Measurements from ENCODE around the gene JAM3.
A peak's percentile ranks its signal among the peaks of the same experiment; 100 is the strongest.

The JAM3 gene

DNA sequence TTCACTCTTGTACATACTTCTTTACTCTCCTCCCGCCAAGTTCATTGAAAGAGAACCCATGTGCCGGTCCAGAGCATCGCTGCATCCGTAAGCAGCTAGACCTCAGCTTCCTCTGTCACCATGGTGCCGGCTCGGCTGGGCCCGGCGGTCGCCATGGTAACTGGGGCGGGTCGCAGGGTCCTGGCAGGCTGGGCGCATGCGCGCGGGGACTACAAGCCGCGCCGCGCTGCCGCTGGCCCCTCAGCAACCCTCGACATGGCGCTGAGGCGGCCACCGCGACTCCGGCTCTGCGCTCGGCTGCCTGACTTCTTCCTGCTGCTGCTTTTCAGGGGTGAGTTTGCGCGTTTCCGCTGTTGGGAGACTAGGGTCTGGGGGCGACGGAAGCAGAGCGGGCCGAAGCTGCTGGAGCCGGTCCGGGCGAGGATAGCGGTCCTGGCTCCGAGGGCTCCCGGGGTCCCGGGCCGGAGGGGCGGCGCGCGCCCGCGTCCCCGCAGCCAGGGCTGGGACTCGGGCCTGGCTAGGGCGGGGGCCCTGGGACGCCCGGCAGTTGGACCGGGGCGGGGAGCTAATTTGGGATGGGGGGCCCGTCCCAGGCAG lies at the start of gene JAM3:
TSS of gene JAM3 (plus strand) at position 244 of the 597 bp plus-strand sequence. CDS start at position 256, 12 bp downstream.
- DNase-seq, result peak; percentile 87 to 96

DNA sequence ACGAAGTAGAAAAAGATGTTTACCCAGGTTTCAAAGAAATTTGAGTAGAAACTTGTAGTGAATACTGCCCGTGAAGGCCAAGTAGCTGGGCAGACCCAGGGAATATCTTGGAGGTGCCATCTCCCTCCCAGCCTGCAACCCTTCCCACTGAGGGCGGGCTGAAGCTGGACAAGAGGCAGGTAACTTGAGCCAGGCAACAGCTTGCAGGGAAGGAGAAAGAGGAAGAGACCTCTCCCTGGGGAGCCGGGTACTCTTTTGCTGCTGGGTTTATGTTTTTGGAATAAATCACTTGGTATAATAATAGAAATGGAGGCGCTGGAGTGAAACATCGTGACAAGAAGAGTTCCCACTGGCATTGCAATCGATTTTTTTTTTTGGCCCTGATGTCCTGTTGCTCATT lies 49.4 kb upstream of the JAM3 start:
- no peak for DNase-seq

DNA sequence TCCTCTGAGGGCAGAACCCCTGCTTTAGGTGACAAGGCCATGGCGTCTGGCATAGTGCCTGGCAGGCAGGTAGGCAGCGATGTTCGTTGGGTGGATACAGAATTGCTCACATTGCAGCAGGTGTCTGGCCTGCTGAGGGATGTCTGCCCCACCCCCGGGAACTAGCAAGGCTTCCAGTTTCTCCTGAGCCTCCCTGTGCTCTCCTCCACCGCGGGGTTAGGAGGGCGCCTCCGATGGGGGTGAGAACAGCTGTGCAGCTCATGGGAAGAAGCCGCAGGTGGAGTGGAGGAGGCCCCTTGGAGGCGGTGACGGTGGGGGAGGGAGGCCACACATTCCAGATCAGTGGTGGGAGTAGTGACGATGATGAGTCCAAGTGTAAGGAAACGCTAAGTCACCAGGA lies 48.3 kb upstream of the JAM3 start:
- DNase-seq, result no peak

DNA sequence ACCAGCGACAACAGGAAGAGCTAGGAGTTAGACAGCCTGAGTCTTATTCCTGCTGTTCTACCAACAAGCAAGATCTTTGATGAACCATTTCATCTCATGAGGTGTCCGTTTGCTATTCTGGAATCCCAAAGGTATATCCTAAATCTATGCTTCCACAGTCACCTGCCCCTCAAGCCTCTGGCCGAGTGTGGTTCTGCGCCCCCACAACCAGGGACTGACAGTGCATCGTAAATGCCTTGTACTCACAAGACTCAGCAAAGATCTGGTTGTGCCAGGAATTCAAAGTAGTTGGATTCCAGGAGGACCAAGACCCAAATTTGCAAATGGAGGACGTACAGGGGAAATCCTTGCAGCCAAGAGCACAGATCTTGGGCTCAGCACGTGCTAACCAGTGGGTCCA lies 47.5 kb upstream of the JAM3 start:
- no peak for DNase-seq

DNA sequence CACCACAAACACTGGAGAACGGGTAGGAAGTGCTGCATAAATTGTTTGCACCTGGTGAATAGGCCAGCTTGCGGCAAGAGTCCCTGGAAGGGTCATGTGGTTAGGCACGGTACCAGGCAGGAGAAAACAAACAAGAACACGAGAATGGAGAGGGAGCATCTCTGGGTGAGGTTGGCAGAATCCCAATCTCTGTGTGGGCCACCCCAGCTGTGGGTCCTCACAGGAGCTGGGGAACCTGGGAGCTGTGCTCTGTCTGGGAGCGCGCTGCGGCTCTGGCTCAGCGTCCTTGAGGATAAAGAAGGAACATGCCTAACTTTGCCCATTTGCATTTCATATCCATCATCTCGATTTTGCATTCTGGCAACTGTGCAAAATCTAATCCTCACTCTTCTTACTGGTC lies 46.1 kb upstream of the JAM3 start:
- peak; percentile 43 to 53 for DNase-seq

DNA sequence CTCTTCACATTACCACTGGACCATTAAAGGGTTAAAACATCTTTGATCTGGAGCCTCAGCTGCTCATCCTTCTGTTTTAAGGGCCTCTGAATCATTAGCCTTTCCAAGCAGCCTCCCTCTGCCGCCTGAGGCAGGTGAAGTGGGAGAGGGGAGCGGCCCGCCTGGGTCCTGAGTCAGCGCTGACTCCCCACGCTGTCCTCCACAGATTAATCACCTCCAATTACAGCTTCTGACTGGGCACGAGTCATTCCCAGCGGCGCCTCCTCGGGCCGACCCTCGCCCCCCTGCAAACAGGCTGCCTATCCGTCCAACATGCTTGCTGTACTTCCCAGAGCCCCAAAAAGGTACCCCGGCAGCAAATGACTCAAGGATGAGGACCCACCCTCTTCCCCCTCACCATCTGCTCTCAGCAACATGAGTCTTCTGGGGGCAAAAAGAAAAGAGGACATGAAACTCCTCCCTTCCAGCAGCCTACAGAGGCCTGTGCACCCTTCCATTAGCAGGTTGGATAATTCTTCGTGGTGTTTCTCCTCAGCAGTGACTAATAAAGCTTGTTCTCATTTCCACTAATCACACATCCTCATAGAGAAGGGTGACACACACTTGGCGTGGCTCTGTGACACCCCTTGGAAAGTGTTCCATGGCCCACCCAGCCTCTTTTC lies 44.3 kb upstream of the JAM3 start:
- no peak for DNase-seq

- no peak for DNase-seq
Observed at GRCh38 chr11:134025082-134025429, 43.8 kb upstream of the JAM3 start.

GRCh38 chr11:134026655-134027343 lies 42.1 kb upstream of the JAM3 start:
- DNase-seq, result no peak

DNA sequence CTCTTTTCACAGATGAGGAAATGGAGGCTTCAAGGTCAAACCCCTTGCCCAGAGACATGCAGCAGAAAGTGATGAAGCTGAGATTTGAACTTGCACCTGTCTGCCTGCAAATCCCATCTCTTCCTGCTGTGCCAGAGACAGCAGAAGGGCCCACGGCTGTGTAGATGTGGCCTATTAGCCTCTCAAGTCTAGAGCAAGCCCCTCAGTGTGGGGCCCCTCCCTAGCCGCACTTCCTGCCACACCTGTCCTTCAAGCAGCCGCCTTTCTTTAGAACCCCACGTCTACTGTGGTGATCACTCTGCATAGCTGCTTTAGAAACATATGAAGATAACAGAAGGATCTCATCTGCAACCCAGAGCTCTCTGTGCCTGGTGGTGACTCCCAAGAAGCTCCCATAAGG lies 41.2 kb upstream of the JAM3 start:
- no peak for DNase-seq

DNA sequence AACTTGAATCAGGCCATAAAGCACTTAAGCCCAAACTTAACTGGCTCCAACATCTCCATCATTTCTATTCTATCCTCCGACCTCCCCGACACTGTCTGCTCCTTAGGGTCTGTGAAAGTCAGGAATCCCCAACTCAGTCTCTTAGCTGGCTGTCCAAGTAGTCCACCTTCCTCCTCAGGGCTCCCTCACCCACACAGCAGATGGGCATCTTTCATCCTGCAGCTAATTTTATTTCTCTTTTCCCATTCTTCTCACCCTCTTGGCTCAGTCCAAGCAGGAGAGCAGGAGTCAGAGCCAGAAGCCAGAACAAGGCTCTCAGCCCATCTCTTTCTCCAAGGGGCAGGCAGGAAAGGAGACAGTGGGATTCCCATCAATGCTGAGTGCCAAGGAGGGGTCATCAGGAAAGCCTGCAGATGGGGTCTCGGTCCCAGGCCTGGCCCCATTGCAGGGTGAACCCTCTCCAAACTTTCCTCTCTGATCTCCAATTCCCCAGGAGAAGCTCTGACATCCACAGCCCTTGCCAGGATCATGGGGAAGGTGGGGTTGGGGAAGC lies 40.4 kb upstream of the JAM3 start:
- DNase-seq, result no peak

GRCh38 chr11:134030853-134031252 lies 38.0 kb upstream of the JAM3 start:
- DNase-seq, result peak in 1 of 2 experiments; percentile 38

- DNase-seq, result no peak
Observed at GRCh38 chr11:134032043-134032442, 36.8 kb upstream of the JAM3 start.

- peak; percentile 79 to 88 for DNase-seq
Observed at GRCh38 chr11:134032501-134033091, 36.3 kb upstream of the JAM3 start.

DNA sequence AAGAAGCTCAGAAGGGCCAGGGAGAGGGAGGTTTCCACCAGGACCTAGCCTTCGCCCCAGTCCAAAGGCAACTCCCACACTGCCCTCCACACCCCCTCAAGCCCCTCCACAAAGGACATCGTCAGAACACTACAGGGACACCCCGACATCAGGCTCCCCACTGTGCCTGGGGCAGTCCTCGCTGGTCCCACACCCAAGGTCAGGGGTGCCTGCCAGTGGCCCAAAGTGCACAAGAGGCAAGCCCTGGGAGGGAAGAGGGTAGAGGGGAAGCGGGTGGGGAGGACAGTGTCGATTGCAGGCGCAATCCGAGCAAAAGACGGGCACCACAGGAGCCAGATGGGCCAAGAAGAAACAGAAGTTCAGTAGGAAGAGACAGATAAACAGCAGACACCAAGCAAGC lies 35.6 kb upstream of the JAM3 start:
- DNase-seq, result no peak

DNA sequence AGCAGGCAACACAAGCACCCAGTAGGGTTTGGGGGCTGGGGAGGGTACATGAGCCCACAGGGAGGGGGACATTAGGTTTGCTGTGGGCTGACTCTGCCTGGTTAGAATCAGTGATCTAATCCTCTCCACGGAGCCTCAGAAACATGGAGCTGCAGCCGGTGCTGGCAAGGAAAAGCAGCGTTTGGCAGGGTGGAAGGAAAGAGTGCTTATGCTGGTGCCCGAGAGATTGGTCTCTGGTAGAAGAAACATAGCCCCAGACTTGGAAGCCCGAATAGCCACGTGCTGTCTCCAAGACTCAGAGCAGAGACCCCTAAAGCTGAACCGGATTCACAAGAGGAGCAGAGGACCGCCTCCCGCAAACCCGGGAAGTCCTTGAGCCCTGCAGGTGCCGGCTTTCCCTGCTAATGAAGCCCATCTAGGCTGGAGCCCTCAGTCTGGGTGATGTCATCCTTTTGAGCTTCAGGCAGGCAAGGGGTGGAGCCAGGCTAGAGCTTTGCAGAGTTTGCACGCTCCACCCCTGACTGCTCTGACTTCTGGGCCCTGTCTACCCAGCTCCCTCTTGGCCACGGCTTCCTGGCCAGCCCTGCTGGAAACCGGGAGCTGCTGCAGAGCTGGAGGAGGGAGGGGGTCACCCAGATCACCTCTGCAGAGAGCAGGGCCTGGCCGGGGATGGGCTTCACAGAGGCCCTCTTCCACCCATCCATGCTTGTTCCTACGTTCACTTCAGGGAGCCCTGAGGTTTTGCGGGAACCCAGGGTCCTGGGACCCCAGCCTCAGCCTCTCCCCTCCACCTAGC lies 35.0 kb upstream of the JAM3 start:
- peak; percentile 96 to 98 for DNase-seq

GRCh38 chr11:134034496-134035381 lies 34.1 kb upstream of the JAM3 start:
- peak; percentile 35 to 81 for DNase-seq

DNA sequence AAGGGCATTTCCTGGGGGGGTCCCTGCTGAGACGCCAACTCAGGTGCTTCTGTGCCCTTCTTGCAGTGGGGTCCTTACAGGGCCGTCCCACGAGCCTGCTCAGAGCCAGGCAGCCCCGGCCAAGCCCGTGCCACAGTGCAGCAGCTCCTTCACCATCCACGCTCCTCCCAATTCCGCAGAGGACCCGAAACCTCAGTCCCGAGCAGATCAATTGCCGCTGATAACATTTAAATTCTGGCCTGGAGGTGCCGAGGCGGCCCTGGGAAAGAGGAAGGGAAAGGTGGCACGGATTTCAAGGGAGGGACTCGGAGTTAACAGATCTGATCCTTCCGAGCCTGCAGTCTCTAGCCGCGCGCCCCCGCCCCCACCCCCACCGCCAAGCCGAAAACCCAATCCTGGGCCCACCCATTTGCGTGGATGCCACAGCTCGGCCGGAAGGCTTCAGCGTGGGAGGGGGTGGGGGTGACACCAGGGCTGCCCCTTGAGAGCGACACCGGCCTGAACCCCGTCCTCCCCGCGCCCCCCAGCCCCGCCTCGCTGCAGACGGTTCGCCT lies 32.3 kb upstream of the JAM3 start:
- no peak for DNase-seq

DNA sequence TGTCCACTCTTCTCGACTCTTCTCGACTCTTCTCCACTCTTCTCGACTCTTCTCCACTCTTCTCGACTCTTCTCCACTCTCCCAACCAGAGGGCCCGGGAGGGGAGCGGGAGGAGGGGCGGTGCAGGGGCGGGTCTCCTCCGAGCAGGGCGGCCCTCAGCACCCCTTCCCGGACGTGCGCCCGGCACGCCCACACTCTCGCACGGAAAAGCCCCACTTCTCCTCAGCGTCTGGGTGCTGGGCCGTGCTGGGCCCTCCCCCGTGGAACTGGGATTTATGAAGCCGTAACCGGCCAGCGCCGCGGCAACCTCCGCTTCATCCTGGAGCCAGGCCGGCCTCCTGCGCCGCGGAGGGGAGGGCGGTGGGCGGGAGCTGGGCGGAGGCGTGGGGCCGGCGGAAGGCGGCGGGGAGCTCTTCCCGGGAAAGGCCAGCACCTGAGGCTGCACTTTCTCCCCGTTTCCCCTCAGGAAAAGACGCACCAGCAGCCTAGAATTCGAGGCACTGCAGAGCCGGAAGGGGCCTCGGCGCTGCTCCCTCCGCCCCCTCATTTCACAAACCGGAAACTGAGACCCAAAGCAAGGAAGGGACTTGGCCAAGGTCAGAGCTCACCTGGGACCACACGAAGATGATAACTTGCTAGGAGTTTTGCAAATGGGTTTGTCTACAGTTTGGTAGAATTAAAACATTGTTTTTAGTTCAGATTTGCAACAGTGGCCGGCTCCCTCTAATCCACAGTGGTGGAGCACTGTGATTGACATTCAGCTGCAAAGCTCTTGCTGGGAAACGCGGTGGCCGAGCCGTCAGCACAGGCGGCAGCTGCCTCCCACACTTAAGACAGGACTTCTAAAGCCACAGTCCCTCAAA lies 31.6 kb upstream of the JAM3 start:
- peak; percentile 56 to 58 for DNase-seq

DNA sequence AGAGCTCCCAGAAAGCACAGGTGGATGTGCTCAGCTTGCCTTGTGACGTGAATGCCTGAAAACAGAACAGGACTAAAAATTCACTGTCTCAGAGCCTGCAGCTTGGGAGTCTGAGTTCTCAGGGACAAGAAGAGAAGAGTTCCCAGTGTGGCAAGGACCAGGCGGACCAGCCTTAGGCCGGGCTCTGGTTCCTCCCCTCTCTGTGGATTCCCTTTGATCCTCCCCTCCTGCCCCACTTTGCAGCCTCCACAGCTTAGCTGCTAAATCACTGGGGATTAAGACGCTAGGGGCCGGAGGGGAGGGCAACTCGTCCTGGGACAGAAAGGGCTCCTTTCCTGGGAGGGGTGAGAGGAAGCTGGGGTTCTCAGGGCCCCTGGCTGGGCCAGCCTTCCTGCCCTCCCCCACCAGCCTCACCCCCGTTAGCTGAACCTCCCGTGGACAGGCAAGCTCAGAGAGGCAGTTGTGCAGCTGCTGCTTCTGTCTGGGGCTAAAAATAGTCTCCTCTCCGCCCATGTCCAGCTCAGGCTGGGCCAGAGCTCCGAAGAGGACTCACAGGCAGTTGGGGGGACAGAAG lies 29.9 kb upstream of the JAM3 start:
- DNase-seq, result peak; percentile 52 to 70

Data from SHP77 (cell line).